GM19372 (cell line): Measurements from ENCODE around the gene FOXQ1.
"Not testable (repeated sequence)": the region's sequence is repeated elsewhere in the genome, so short reads cannot be mapped to it uniquely, and the experiment has no call there.

Experiments
- ATAC-seq: cut with Tn5 transposase; IDR thresholded peaks from one replicate; pipeline ENCODE4 v1.9.1; 2021; ENCODE audit warnings: mild to moderate bottlenecking, low read depth, moderate library complexity; ENCODE audit not compliant: unreplicated experiment

Gene FOXQ1

GRCh38 chr6:1318036-1318435 lies 6.1 kb downstream of the FOXQ1 start:
- no peak for ATAC-seq

DNA sequence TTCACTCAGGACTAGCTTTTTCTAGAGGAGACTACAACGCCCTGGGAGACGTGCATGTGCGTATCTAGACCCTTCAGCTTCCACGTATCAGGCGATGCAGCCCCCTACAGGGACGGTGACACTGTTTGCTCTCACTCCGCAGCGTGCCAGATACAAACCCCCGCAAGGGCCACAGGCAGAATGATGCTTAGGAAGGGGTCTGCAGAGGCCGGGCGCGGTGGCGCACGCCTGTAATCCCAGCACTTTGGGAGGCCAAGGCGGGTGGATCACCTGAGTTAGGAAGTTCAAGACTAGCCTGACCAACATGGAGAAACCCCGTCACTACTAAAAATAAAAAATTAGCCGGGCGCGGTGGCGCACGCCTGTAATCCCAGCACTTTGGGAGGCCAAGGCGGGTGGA lies 6.7 kb downstream of the FOXQ1 start:
- ATAC-seq, result not testable (repeated sequence)

DNA sequence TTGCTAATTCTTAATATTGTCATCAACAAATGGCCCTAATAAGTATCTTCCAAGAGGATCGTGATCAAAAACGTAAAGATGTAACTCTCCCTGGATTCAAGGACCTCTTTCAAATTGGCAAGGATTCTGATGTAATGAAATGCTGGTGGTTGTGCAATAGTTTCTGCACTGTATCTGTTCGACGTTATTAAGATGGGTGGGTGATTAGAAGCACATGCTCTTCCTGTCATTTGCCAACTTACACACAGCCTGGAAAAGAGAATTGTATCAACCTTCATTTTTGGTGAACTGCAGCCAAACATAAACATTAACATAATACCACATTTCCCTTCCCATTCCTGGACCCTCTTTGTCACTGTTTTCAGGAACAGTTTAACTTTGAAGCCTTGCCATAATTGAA lies 9.8 kb downstream of the FOXQ1 start:
- ATAC-seq, result no peak

GRCh38 chr6:1322156-1322555 lies 10.3 kb downstream of the FOXQ1 start:
- ATAC-seq, result no peak

DNA sequence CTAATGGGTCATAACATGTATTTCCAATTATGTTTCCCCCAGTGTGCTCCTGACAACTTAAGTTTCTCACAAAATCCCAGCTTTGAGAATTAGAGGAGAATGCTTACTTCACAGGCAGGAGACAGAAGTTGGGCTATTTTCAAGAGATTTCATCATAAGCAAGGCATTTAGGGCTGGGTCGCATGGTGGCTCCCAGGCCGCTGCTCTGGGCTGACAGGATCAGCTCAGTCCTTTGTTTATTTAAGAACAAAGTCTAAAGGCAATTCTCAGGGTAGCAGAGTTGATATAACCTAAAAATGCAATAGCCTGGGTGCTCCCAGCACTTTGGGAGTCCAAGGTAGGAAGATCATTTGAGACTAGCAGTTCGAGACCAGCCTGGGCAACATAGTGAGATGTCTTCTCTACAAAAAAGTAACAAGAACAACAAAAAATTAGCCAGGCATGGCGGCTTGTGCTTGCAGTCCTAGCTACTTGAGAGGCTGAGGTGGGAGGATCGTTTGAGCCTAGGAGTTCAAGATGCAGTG lies 10.9 kb downstream of the FOXQ1 start:
- no peak for ATAC-seq

GRCh38 chr6:1324936-1325335 lies 13.0 kb downstream of the FOXQ1 start:
- ATAC-seq, result no peak

GRCh38 chr6:1325461-1326309 lies 13.8 kb downstream of the FOXQ1 start:
- ATAC-seq, result no peak

DNA sequence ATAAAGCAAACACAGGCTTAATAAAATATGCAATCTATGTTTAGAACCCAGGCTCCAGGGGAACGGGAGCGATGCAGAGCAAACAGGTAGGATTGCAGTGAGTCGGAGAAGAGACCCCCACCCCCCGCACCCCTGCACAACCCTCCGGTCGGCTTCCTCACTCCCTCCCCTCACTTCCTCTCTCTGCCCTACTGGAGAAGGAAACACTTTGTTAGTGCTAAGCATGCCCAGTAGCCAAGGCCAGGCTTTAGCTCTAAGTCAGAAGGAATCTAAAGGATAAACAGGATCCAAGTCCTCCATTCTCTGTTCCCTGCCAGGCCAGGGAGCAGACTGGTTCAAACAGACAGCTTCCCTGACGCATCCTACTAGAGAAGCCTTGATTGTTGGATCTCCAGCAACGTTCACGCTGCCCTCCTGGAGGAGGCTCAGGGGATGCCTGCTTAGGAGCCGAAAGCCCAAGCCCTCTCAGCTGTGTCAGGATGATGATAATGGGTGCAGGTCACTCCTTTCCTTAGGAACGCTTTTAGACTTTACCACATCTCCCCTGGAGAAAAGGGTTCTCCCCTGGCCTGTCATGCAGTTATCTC lies 14.7 kb downstream of the FOXQ1 start:
- no peak for ATAC-seq

GRCh38 chr6:1327630-1328029 lies 15.7 kb downstream of the FOXQ1 start:
- no peak for ATAC-seq

GRCh38 chr6:1328129-1328800 lies 16.4 kb downstream of the FOXQ1 start:
- ATAC-seq, result no peak

DNA sequence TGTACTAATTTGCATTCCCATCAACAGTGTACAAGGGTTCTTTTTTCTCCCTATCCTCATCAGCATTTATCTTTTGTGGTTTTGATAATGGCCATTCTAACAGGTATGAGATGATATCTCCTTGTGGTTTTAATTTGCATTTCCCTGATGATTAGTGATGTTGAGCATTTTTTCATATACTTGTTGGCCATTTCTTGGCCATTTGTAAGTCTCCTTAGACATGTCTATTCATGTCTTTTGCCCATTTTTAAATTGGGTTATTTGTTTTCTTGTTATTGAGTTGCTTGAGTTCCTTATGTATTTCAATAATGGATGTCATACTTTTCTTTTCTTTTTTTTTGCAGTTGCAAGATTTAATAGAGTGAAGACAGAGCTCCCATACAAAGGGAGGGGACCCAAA lies 17.8 kb downstream of the FOXQ1 start:
- no peak for ATAC-seq

DNA sequence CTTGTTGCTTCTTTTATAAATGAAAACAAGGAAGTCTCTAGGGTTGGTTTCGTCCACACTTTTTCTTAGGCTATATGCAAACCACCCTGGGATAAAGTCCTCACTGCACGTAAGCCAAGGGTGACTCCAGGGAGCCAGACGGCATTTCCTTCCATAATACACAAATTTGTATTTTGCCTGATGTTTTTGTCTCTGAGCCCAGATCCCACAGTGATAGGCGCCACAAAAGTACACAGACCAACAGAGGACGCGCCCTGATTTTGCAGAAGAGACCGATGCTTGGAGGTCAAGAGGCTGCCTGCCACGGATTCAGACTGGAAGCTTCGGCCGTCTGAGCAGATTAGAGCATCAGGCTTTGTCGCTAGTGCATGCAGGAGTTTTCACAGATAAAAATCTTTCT lies 22.8 kb downstream of the FOXQ1 start:
- no peak for ATAC-seq

GRCh38 chr6:1335367-1336037 lies 23.6 kb downstream of the FOXQ1 start:
- ATAC-seq, result no peak

DNA sequence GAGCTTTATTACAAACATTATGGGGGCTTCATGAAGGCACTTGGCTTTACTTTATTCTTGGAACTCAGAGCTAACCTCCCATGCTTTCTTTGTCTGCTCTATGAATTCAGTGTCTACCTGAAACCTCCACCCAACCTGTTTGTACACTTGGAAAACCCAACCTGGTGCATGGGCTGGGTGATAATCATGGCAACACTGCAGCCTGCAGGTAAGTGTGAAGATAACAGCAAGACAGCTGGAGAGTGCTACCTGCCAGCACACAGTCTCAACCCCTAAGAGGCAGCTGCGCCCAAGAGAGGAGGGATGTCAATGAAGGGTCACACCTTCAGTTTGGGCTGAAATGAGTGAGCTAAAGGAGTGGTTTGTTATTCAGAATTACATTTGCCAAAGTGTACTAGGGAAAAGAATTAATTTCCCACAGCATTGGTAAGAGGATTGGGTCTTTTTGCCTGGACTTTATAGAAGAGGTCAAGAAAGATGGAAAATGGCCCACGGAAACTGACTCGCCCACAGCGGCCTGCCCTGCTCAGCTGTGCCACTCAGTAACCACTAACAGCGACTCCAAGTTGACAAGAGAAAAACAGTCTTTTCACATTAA lies 24.4 kb downstream of the FOXQ1 start:
- ATAC-seq, result no peak

DNA sequence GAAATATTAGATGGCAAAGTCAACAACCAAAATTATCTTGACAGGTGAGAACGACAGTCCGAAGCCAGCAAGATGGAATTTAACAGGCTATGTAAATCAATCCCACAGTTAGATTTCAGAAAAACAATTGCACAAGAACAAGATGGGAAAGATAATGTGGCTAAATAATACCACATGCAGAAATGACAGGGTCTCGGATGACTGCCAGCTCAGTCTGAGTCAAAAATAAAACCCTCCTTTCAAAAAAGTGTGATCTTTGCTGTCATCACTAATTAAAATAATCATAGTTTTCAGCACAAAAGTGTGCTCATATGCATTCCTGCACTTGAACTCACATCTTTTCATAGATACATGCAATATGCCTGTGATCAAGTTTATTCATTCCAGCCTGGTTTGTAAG lies 25.9 kb downstream of the FOXQ1 start:
- ATAC-seq, result no peak

DNA sequence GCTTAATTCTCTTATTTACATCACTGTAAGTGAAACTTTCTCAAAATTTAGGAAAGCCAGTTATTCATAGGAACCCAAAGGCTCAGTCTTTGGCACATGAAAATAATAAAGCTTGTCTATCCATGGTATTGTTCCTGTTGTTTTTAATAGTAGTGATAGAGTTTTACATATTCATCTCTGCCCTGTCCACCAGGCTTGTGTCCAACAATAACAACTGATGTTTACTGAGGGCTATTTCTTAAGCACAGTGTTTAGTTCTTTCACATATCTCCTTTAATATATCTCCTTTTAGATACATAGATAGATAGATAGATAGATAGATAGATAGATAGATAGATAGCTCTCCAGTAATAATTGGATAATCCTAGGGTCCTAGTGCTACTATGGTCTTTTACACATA lies 34.2 kb downstream of the FOXQ1 start:
- no peak for ATAC-seq

- no peak for ATAC-seq
Observed at GRCh38 chr6:1346558-1347091, 34.7 kb downstream of the FOXQ1 start.

DNA sequence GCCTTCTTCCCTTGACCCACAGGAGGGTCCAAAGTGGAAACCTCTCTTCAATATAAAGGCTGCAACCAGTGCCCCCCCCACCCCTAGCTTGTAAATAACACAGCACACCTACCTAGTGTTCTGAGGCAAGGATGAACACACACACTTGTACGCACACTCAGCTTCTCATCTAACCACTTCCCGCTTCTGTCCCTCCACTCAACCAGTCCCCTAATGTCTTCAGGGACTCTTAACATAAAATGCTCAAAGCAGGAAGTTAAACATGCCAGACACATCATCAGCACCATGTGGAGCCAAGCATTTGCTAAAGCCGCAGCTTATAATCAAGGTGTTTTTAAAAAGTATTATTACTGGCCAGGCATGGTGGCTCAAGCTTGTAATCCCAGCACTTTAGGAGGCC lies 35.3 kb downstream of the FOXQ1 start:
- ATAC-seq, result no peak

DNA sequence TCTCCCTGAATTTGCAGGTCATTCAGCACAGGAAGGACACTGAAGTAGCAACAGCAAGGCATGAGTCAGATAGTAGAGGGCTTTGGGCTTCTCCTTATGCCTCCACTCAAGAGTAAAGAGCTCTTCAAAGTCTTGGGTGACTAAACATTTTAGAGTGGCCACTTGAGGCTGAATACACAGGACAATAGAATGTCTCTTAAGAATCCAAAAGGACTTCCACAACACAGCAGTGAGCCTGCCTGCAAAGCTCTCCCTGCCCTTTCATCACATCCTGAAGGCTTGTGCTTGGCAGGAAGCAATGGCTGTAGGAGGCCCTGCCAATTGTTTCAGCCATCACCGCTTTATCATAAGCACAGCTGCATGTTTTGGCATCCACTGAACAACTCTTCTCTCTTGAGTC lies 36.8 kb downstream of the FOXQ1 start:
- ATAC-seq, result no peak

- no peak for ATAC-seq
Observed at GRCh38 chr6:1349655-1350054, 37.8 kb downstream of the FOXQ1 start.
